Fibroblast of mammary gland (primary cell): ENCODE results near the gene B3GNT9.
A peak's percentile ranks its signal among the peaks of the same experiment; 100 is the strongest.

ENCODE experiments used
- DNase-seq: peaks from one replicate; pipeline ENCODE4 v3.0.0-alpha.2; 2010; ENCODE audit warnings: low read depth
- H3K4me3 ChIP-seq: 2 replicates; pipeline ENCODE4 v1.5.1; 2011; ENCODE audit warnings: low read depth, mild to moderate bottlenecking, low read length, moderate library complexity; ENCODE audit not compliant: control insufficient read depth
- TF ChIP-seq, protein P1 (sequence below): conservative IDR thresholded peaks from 2 replicates; pipeline ENCODE4 v1.5.1; 2011; ENCODE audit warnings: low read depth, low read length, inconsistent platforms; ENCODE audit not compliant: control insufficient read depth, insufficient read depth

Gene B3GNT9

GRCh38 chr16:67150833-67151396 lies at the start of gene B3GNT9:
Gene B3GNT9, minus strand, starts transcription at chr16:67150998. Its CDS starts 513 bp downstream, at chr16:67150485.
- H3K4me3 ChIP-seq, result peak within 1 kb of the TSS; percentile 55
- TF ChIP-seq, protein P1, sequence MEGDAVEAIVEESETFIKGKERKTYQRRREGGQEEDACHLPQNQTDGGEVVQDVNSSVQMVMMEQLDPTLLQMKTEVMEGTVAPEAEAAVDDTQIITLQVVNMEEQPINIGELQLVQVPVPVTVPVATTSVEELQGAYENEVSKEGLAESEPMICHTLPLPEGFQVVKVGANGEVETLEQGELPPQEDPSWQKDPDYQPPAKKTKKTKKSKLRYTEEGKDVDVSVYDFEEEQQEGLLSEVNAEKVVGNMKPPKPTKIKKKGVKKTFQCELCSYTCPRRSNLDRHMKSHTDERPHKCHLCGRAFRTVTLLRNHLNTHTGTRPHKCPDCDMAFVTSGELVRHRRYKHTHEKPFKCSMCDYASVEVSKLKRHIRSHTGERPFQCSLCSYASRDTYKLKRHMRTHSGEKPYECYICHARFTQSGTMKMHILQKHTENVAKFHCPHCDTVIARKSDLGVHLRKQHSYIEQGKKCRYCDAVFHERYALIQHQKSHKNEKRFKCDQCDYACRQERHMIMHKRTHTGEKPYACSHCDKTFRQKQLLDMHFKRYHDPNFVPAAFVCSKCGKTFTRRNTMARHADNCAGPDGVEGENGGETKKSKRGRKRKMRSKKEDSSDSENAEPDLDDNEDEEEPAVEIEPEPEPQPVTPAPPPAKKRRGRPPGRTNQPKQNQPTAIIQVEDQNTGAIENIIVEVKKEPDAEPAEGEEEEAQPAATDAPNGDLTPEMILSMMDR, result no peak
- peak; percentile 68 for DNase-seq

DNA sequence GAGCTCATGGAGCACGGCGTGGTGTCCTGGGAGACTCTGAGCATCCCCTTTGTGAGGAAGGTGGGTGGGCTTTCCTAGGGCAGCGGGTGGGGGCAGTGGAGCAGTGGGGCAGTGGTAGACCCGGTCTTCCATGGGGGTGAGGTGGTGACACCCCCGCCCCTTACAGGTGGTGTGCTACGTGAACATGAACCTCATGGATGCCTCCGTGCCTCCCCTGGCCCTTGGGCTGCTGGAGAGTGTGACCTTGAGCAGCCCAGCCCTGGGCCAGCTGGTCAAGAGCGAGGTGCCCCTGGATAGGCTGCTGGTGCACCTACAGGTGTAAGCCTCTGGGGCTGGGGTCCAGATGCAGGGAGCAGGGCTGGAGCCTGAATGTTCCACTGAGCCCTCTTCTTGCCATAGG lies 49.7 kb upstream of the B3GNT9 start:
- DNase-seq, result no peak
- H3K4me3 ChIP-seq, result no peak overlapping the region
- TF ChIP-seq, protein P1, result no peak

DNA sequence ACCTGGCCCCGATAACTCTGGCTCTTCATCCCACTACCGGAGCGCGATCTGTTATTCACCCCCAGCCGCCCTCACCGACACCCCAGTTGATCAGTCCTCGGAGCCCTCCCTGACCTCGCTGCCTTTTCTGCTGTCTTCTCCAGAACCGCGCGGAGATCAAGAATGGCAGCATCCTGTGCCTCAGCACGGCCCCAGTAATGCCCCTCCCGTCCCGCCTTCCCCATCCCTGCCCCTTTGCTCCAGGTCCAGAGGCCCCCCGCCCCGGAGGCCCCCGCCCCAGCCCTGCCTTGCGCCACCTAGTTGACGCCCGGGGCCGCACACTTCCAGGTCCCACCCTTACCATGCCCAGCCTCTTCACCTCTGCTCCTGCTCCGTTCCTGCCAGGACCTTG lies 49.0 kb upstream of the B3GNT9 start:
- H3K4me3 ChIP-seq, result no peak overlapping the region
- TF ChIP-seq, protein P1, result no peak
- DNase-seq, result no peak

- TF ChIP-seq, protein P1, result peak; percentile 32
Measured at GRCh38 chr16:67199011-67199807, 48.4 kb upstream of the B3GNT9 start, which contains the start of gene ELMO3. Gene ELMO3, plus strand, starts transcription at chr16:67199131. Its CDS starts 196 bp downstream, at chr16:67199327.

GRCh38 chr16:67198238-67198734 lies 47.5 kb upstream of the B3GNT9 start:
- peak; percentile 51 for DNase-seq

More at GRCh38 chr16:67199011-67199807, 48.4 kb upstream of the B3GNT9 start, which contains the start of gene ELMO3:
- H3K4me3 ChIP-seq, result no peak within 1 kb of the TSS
- DNase-seq, result no peak

DNA sequence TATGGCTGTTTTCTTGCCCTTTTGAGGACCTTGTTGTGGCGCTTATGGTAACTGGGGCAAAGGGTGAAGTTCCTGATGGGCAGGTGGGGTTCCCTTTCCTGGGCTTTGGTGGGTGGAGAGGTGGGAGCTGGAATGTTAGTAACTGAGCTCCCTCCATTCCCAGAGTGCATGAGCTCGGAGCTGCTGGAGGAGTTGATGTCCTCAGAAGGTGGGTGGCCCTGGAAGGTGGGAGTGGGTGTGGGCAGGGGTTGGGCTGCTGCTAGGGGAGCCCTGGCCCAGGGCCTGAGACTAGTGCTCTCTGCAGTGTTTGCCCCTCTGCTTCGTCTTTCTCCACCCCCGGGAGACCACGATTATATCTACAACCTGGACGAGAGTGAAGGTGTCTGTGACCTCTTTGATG lies 46.9 kb upstream of the B3GNT9 start:
- no peak for DNase-seq
- TF ChIP-seq, protein P1, result no peak
- H3K4me3 ChIP-seq, result no peak overlapping the region

More at GRCh38 chr16:67198238-67198734, 47.5 kb upstream of the B3GNT9 start:
- no peak overlapping the region for H3K4me3 ChIP-seq
- TF ChIP-seq, protein P1, result peak; percentile 71
